Neural cell (in vitro differentiated cells): Measurements from ENCODE around the gene GPATCH4.
"Not testable (repeated sequence)": the region's sequence is repeated elsewhere in the genome, so short reads cannot be mapped to it uniquely, and the experiment has no call there.

Source experiments
- CTCF ChIP-seq: fragments of 450-650 bp; IDR thresholded peaks from 2 replicates; pipeline ENCODE4 v1.5.1; 2014; ENCODE audit warnings: antibody characterized with exemption, mild to moderate bottlenecking, moderate library complexity; ENCODE audit not compliant: poor library complexity, severe bottlenecking
- EP300 ChIP-seq: fragments of 450-650 bp; conservative IDR thresholded peaks from 2 replicates; pipeline ENCODE4 v1.6.1; 2014; ENCODE audit warnings: antibody characterized with exemption, mild to moderate bottlenecking, moderate library complexity; ENCODE audit not compliant: poor library complexity, severe bottlenecking
- EZH2 ChIP-seq: fragments of 200-600, 300-800 bp; shearing (Covaris generic), sonication (generic); IDR thresholded peaks from 2 replicates; pipeline ENCODE4 v1.6.1; 2014; ENCODE audit warnings: antibody characterized with exemption, low read length, borderline replicate concordance, mild to moderate bottlenecking; ENCODE audit not compliant: insufficient read depth, poor library complexity, severe bottlenecking
- POLR2AphosphoS5 ChIP-seq: IDR thresholded peaks from 2 replicates; pipeline ENCODE4 v1.6.1; 2012
- RAD21 ChIP-seq: fragments of 450-650 bp; conservative IDR thresholded peaks from 2 replicates; pipeline ENCODE4 v1.6.1; 2014; ENCODE audit warnings: antibody characterized with exemption, mild to moderate bottlenecking, moderate library complexity
- REST ChIP-seq: IDR thresholded peaks from 2 replicates; pipeline ENCODE4 v1.6.1; 2012; ENCODE audit warnings: borderline replicate concordance
- SMC3 ChIP-seq: fragments of 450-650 bp; conservative IDR thresholded peaks from 2 replicates; pipeline ENCODE4 v1.6.1; 2014; ENCODE audit warnings: antibody characterized with exemption, mild to moderate bottlenecking, moderate library complexity; ENCODE audit not compliant: poor library complexity
- TAF1 ChIP-seq: IDR thresholded peaks from 2 replicates; pipeline ENCODE4 v1.6.1; 2012; ENCODE audit warnings: low read depth

- not testable (repeated sequence) for TF ChIP-seq CTCF, RAD21, POLR2AphosphoS5, EP300, SMC3, TAF1, REST, EZH2
Observed at GRCh38 chr1:156607344-156607743, 6.1 kb upstream of the GPATCH4 start.
